KG1 (cell line): ENCODE measurements around the gene MMP28.

Source experiments
- DNase-seq: peaks from one replicate; lab custom pipeline; 2025; lab: John Stamatoyannopoulos, UW

MMP28 gene

DNA sequence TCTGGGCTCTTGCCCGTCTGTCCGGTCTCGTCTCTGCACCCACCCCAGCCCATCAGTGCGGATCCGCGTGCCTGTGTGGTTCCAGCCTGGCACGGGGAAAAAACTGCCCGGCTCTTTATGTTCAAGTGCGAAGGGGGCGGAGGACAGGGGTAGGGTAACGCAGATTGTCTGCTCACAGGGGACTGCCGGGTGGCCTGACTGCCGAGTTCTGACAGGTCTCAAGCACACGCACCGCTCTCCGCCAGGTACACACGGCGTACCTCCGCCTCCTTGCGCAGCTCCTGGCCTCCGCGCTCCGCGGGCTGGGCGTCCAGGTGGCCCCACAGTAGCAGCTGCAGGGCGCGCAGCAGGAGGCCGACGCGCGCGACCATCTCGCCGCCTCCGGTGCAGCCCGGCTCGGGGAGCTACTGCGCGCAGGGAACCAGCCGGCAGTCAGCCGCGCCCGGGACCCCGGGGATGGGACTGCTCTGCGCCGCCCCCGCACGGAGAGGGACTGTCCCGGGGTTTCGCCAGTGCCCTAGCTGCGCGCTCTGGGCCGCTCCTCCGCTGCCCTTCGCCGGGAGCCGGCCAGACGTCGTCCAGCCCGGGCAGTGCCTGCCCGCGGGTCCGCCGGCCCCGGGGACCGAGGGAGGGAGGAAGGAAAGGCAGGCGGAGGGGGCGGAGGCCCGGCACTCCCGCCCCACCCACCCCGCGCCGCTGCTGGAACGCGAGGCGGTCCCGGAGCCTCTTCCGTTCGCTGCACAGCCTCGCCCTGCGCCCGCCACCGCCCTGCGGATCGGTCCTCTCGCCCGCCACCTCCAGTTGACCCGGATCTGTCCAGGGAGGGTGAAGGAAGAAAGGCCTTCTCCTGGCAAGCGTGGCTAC lies at the start of gene MMP28:
Gene MMP28 (minus strand): TSS at position 635 of the 864 bp plus-strand sequence. CDS start 264 bp downstream, at position 371.
- DNase-seq = no peak

- DNase-seq = no peak
Observed at GRCh38 chr17:35844547-35844946, 49.1 kb upstream of the MMP28 start.

DNA sequence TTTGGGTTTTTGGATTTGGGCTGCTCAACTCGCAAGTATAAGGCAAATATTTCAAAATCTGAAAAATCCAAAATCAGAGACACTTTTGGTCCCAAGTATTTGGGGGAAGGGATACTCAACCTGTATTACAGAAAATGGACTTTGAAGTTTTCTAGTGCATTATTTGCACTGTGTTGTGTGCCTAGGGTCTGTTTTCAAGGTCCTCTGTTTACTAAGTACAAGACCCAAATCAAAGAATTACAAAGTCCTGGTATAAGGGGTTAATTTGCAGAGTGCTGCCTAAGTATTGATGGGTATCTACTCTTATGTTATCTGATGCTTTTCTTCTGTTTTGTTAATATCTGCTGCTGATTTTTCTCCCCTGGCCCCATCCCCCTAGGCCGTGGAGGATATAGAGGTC lies 48.3 kb upstream of the MMP28 start:
- DNase-seq = no peak

GRCh38 chr17:35842239-35842638 lies 46.8 kb upstream of the MMP28 start:
- DNase-seq = no peak

- DNase-seq = no peak
Observed at GRCh38 chr17:35841505-35841904, 46.1 kb upstream of the MMP28 start.

GRCh38 chr17:35841101-35841500 lies 45.7 kb upstream of the MMP28 start:
- no peak for DNase-seq

DNA sequence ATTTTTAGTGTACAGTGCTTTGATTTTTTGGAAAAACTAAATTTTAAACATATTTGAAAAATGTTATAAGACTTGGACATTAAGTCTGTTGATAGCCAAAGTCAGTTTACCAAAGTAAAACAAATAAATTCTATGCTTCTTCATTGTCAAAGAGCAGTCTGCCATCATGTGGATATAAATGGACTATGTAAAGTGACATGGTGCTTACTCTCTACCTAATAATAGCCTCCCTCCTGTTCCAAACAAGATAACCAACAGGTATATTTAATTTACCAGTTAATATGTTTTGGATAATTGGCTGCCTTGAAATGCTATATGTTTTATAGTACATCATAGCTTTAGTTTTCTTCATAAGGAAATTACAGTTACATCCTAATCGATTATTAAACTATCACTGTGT lies 29.8 kb upstream of the MMP28 start:
- DNase-seq = no peak

DNA sequence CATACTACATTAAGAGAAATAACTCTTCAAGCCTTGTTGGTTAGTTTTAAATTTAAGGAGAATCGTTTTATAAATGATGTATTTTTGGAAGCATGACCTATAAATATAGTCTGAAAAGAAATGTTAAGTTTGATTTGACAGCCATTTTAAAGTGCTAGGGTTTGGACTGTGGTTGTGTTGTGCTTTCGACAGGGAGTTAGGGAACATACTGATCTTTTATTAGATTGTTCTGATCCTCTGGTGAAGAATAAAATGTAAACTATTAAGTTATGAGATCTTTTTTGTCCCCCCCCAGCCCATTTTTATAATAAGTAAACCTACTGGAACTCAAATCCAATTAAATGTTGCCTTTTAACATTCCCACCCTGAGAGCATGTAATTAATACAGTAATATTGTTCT lies 25.9 kb upstream of the MMP28 start:
- DNase-seq = no peak

DNA sequence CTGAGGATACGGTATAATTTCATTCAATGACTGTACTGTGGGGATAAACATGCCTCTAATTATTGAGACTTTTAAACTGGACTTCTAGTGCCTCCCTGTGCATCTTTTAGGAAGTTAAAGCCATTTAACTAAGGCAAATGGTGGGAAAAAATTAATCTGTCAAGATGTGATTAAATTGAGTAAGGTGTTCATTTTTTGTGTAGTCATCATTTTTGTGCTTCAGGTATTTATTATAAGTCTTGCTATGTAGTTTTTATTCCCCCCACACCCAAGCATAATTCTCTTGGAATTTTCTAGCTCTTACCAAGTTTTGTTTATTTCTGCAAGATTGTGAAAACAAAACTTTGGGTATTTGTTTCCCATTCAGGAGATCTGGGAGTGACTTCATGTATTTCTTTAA lies 24.0 kb upstream of the MMP28 start:
- no peak for DNase-seq

DNA sequence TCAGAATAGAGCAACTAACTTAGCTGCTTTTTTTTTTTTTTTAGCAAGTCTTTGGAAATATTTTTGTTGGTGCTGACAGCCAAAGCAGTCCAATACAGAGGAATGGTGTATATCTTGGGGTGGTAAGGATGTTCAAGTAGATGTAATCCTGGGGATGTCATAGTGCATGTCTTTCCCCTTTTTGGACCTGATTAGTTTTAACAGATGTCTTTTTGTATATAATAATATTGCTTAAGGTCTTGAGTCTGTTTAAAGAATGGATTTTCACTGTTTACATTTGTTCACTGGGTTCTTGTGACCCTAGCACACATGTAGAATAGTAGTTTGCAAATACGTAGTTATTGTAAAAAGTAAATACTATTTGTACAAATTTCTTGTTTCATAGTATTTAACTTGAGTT lies 21.8 kb upstream of the MMP28 start:
- no peak for DNase-seq

- no peak for DNase-seq
Observed at GRCh38 chr17:35816723-35817122, 21.3 kb upstream of the MMP28 start.

- DNase-seq = no peak
Observed at GRCh38 chr17:35812456-35812855, 17.0 kb upstream of the MMP28 start.

DNA sequence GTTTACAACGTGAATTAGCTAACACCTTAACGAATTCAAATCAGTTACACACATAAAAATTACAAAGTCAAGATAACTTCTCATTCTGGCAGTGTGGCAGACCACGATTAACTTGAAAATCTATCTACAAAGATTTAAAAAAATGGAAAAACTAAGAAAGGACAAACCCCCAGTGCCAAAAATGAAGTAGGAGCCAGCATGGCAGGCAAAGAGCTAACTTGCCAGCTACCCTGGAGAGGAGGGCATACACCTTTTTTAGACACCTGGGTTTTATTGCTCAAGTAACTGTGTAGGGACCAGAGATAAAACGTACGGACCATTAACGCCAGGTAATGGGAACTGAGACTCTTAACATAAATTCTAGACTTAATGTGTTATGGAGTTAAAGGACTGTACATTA lies 16.3 kb upstream of the MMP28 start:
- no peak for DNase-seq

- DNase-seq = no peak
Observed at GRCh38 chr17:35809855-35810461, 14.5 kb upstream of the MMP28 start.

DNA sequence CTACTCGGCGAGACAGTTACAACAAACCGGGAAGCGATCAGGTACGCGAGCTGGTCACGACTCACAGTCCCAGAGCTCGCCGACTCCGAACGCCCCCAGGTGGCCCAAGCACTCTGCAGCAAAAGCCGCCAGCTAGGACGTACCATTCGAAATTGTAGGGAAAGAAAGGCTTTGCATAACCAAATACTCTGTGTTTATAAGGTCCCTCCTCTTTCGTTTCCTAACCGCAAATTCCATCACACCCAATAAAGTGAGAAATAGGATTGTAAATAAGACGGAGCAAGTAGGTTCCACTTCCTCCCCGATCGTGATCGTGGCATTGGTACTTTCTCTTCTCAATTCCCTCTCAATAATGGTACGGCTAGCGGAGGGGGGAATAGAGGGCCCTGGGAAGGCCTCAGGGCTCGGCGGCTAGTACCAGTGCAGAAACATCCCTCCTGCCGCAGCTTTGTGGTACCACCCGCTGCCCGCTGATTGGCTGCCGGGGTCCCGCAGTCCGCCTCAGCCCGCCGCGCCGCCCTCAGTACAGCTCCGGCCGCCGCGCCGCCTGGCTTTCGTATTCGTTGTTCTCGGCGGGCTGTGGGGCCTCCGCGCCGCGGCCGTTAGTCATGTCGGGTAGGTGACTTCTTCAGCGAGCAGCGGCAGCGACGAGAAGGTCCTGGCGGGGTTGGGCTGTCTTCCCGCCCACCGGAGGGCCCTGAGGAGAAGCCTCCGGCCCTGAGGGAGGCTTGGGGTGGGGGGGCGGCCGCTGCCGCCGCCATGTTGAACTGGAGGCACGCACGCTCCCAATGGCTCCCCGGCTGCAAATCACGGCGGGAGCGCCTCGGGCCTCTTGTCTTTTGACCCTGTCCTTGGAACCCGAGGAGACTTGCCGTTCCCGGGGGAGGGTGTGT lies 13.8 kb upstream of the MMP28 start, which contains the start of gene TAF15:
Gene TAF15 (plus strand): TSS at position 523 of the 893 bp plus-strand sequence. CDS start 86 bp downstream, at position 609.
- DNase-seq = peak; percentile 99

DNA sequence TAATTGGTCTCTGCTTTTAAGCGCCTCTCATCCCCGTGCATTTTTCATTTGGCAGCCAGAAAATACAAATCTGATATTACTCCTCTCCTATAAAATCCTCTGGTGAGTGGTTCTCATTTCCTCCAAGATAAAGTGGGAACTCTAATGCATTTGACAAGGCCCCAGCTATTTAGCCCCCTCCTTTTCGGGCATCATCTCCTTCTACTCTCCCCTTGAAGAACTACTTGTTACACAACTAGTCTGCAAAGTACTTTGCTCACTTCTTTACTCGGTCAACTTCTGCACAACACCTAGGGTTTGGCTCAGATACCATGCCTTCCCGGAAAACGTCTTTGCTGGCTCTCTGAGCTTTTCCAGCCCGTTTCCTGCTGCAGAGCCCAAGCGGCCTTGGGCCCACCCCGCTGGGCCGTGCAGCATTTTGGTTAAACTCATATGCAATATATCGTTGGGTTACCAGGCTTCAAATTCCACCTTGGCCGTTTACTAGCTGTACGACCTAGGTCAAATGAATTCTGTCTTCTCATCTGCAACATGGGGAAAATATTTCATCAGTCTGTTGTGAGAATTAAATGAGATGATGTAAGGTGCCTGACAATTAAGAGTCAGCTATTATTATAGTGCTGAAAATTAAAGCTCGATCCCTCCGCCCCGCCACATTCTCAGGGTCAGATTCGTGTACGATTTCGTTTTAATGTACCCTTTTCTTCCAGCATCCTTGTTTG lies 13.0 kb upstream of the MMP28 start:
- no peak for DNase-seq

- DNase-seq = no peak
Observed at GRCh38 chr17:35807371-35808144, 12.1 kb upstream of the MMP28 start.

GRCh38 chr17:35804658-35805192 lies 9.3 kb upstream of the MMP28 start:
- peak; percentile 70 for DNase-seq

DNA sequence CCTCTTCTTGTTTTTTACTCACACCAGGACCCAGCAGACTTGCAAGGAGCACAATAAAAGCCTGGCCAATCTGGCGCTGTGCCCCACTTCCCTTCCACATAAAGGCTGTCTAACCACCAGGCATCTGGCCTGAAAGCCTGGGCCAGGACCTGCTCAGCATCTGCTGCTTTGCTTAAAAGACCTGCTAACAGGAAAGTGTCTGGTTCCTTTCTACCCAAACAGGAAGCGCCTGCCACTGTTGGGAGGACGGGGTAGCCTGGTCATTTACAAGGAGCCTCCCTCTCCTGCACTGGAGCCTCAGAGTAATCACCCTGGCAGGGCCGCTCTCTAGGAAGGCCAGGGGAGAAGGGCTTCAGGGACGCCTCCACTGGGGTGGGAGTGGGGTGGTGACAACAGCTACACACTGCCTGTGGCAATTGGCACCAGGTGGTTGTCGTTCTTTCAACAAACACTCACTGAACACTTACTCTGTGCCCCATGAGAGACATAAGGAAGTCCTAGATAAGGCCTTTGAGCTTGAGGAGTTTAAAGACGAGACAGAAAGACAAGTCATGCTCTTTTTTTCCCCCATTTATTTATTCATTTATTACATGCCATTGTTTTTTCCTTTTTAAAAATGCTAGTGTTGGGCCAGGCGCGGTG lies 6.3 kb upstream of the MMP28 start:
- DNase-seq = peak; percentile 85

DNA sequence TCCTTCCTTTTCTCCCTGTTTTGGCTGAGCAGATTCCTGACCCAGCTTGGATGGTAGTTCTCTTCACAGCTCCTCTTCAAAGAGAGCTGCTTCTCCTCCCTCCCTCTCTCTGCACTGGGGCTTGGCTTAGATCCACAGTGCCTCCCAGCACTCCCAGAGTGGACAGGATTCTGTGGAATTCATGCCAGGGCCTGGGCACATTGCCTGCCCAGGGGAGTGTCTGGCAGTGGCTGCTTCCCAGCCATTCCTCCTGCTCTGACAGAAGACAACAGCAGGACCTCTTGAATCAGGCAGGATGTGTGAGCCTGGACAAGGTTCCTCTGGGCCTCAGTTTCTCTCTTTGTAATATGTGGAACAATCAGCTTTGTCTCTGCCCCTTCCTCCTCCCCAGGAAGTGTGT lies 4.5 kb upstream of the MMP28 start:
- no peak for DNase-seq
